NCI-H526 treated with DMSO at 0.1 percent for 48 hours (cell line): ENCODE results near the gene SLC7A10.
"Not testable (repeated sequence)": the region's sequence is repeated elsewhere in the genome, so short reads cannot be mapped to it uniquely, and the experiment has no call there.

Experiments
- DNase-seq: peaks from one replicate; lab custom pipeline; 2025; lab: John Stamatoyannopoulos, UW

SLC7A10 gene

GRCh38 chr19:33201886-33202545 is 23.6 kb downstream of the SLC7A10 start:
- no peak for DNase-seq

DNA sequence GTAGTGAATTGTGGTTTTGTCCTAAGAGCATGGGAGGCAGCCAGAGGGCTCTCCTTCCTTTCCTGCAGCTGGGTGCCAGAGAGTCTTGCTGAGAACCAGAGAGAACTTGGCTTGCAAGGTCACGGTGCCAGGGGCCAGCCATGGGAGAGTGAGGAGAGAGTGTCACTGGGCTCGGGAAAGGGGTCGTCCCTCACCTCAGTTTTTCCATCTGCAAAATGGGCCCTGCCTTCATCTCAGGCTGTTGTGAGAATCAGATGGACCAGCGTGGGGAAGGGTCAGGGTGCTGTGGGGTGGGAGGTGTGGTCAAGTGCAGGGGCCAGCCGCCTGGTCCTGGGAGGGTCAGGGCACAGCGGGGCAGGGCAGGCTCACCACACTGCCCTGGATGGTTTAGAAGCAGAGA is 24.2 kb downstream of the SLC7A10 start:
- no peak for DNase-seq

- DNase-seq, result no peak
Observed at GRCh38 chr19:33199441-33200265, 26.0 kb downstream of the SLC7A10 start.

DNA sequence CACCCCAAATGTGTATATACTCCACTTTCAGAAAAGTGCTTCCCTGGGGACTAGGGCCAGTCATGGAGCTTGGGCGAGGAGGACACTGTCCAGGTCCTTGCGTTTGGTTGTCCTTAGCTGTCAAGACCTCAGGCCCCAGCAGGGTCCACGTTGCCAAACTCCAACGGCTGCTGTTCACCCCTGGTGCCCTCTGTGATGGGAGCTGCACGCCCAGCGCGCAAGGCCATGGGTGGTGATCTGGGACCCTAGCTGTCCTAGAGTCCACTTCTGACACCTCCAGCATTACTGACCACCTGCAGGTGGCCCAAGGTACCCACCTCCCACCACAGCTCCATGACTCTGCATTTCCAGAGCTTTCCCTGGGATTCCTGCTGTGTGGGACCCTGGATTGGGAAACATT is 27.5 kb downstream of the SLC7A10 start:
- DNase-seq, result no peak

- no peak for DNase-seq
Observed at GRCh38 chr19:33197591-33198000, 28.1 kb downstream of the SLC7A10 start.

GRCh38 chr19:33196446-33197193 is 29.0 kb downstream of the SLC7A10 start:
- DNase-seq, result no peak

GRCh38 chr19:33195645-33196347 is 29.9 kb downstream of the SLC7A10 start:
- DNase-seq, result no peak

DNA sequence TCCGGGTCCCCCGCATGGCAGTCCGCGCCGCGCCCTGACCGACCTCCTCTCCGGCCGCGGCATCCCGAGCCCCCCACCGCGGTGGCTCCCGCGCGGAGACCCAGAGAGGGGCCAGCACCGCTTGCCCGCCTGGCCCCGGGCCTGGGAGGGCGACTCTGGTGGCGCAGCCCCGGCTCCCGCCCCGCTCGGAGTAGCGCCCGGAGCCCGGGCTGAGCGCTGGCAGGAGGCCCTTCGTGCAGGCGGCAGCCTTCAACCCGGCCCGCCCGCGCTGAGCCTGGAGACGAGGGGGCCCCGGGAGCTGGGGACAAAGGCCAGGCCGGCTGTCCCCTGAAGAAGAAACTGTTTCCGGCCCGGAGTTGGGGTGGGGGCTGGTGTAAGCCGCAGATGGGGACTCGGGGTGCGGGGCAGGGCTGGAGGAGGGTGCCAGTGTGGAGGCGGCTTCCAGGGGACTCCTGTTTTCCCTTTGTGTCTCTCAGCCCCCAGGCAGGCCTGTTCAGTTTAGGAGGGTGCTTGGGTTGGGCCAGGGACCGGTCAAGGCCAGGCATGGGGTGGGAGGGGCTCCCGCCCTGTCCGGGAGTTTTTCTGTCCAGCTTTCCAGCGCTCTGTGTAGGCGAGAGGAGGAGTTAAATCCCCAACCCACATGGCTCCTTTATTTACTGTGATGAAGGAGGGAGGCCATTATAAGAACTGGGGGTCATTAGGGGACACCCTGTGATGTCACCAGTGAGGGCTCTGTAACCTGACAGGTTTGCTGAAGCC is 30.6 kb downstream of the SLC7A10 start:
- DNase-seq, result no peak

DNA sequence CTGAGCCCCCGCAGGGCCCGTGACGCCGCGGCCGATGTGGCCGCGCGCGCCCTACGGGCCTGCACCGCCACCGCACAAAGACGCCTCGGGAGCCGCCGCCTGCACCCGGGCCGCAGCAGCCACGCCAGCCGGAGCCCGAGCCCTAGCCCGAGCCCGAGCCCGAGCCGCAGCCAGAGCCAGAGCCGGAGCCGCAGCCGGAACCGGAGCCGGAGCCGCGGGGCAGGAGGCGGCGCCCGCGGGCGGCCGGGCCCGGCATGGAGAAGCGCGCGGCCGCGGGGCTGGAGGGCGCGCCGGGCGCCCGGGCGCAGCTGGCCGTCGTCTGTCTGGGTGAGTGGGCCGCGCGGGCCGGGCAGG is 31.1 kb downstream of the SLC7A10 start:
- no peak for DNase-seq

- peak; percentile 75 for DNase-seq
Observed at GRCh38 chr19:33193865-33194362, 31.7 kb downstream of the SLC7A10 start, which contains the start of gene LRP3. Gene LRP3, plus strand, starts transcription at chr19:33194330. Its CDS starts 456 bp downstream, at chr19:33194786.

DNA sequence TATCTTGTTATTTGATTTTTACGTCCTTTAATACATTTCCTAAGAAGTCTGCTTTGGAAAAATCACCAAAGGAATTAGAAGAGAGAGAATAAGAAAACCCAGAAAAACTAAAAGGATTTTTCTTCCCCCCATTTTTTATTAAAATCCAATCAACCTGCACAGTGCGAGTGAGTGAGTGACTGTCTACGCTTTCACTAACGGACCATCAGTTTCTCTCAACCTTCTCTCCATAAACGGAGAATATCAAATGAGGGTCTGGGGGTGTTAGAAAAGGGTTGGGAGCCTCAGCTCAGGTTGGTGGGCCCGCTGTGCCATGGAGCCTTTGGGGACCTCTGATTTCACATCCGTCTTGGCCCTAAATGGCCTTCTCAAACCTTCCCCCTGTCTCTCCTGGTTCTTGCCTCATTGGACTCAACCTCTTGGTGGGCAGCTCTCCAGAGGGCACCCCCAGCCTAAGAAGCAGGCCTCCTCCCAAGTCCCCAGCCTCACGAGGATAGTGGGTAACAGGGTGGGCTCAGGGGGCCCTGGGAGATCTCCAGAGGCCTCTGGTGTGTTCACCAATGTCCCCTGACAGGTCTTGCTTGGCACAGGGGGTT is 32.3 kb downstream of the SLC7A10 start:
- DNase-seq, result no peak

- DNase-seq, result no peak
Observed at GRCh38 chr19:33192010-33192409, 33.6 kb downstream of the SLC7A10 start.

- DNase-seq, result no peak
Observed at GRCh38 chr19:33191501-33191900, 34.1 kb downstream of the SLC7A10 start.

DNA sequence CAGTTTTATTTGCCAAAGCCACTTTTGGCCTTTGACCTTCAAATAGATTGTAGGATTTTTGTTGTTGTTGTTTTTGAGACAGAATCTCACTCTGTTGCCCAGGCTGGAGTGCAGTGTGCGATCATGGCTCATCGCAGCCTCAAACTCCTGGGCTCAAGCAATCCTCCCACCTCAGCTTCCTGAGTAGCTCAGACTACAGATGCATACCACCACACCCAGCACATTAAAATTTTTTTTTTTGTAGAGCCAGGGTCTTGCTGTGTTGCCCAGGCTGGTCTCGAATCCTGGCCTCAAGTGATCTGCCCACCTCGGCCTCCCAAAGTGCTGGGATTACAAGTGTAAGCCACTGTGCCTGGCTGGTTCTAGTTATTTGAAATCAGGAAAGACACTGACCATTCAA is 34.6 kb downstream of the SLC7A10 start:
- DNase-seq, result not testable (repeated sequence)

DNA sequence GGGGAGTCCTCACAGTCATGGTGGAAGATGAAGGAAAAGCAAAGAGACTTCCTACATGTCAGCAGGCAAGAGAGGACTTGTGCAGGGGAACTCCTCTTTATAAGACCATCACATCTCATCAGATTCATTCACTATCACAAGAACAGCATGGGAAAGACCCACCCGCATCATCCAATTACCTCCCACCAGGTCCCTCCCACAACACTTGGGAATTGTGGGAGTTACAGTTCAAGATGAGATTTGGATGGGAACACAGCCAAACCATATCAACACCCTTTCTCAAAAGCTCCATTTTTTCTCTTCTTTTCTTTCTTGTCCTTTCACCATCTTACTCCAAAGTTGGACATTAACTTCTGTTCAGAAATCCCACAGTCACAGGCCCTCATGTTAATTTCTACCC is 36.2 kb downstream of the SLC7A10 start:
- no peak for DNase-seq

DNA sequence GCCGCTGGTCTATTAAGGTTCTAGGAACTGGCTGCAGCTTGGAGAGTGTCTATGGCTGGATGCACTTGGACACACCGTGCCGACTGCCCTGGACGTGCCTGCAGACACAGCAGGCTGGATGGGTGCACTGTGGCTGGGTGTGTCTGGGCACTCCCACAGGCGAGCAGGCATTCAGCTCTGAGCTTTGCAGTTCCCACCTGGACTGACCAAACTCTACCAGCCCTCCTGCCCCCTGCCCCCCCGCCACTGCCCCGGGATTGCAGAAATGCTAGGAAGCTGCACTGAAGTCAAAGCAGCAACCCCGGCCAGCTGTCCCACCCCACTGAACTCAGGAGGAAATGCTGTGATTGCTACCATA is 38.5 kb downstream of the SLC7A10 start:
- no peak for DNase-seq

- no peak for DNase-seq
Observed at GRCh38 chr19:33186431-33187182, 39.0 kb downstream of the SLC7A10 start.

GRCh38 chr19:33177417-33177979 is 48.2 kb downstream of the SLC7A10 start:
- DNase-seq, result no peak

GRCh38 chr19:33176670-33177416 is 48.8 kb downstream of the SLC7A10 start:
- DNase-seq, result peak; percentile 100
